Amniotic stem cell (primary cell): ENCODE data around the gene HOXC11.

ENCODE experiments used
- DNase-seq: peaks from one replicate; lab custom pipeline; 2025; lab: John Stamatoyannopoulos, UW

The HOXC11 gene

DNA sequence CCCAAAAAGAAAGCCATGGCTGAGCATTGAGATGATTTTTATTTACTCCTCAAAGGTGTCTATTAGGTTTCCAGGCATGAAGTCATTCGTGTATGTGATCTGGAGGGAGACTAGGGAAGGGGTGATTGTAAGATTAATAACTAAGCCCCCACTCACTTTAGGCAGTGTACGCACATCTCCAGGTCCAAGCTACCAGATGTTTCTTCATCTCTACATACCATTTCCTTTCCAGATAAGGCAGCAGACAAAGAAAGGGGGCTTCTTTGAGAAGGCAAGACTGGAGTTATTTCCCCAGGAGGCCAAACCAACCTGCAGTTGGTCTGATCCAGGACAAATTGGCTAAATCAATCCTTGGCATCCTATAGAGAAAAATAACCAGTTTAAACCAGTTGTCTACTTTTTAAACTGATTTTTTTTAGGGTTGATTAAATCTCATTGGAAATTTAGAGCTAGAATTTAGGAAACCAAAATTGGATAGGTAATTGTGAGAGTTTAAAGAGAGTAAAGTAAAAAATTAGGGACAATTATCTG, 30.4 kb upstream of the HOXC11 start:
- no peak for DNase-seq

DNA sequence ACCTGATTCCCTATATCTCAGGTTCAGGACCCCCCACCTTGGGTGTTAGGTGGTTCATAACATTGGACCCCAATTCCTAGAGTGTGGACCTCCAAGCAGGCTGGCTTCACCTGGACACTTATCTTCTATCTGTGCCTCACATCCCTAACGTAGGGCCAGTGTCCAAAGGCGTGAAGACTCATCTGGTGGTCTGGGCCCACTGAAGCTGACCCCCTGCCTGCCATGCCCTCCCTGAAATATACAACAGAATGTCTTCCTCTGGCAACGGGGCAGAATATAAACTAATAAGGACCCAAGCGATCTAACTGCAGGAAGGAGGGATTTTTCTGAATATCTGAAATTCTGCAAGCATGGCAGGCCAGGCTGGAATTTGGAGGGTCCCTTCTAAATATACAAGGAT, 28.7 kb upstream of the HOXC11 start:
- no peak for DNase-seq

DNA sequence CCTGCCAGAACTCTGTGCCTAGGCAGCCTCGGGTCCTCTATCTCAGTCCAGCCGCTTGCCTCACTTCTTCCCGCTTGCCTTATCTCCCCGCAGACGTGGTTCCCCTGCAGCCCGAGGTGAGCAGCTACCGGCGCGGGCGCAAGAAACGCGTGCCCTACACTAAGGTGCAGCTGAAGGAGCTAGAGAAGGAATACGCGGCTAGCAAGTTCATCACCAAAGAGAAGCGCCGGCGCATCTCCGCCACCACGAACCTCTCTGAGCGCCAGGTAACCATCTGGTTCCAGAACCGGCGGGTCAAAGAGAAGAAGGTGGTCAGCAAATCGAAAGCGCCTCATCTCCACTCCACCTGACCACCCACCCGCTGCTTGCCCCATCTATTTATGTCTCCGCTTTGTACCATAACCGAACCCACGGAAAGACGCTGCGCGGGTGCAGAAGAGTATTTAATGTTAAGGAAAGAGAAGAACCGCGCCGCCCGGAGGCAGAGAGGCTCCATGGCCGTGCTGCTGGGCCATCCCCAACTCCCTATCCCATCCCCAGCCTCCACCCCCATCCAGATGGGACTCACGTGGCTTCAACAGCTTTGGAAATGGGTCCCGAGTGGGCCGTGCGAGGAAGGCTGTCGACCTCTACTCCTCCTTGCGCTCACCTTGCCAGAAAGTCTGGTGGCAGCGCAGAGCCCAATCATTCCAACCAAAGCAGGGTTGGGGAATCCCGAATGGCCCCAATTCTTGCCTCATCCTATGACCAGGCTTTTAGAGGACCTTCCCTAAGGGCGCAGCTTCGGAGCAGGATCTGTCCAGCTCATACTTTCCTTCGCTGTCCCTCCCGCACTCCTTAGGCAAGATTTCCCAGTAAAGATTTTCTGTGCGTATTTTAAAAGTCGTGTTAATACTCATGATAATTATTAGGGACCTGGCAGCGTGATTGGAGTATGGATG, 27.7 kb upstream of the HOXC11 start:
- DNase-seq, result no peak

DNA sequence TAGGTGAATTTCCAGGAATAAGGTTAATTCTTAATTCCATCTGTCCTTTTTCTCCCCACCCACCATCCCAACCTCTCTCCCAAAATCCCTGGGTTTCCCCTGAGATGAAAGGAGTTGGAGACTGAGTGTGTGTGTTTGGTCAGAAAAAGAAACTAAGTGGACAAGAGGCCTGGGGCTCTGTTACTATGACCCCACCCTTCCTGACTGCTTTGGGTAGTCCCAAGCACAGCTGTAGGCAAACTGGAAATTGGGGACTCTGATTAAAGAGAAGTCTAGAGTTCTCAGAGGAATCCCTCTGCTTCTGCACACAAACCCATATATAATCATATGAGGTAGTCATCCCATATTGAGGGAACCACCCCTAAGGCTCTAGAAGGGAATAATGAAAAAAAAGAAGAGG, 25.2 kb upstream of the HOXC11 start:
- DNase-seq, result no peak

DNA sequence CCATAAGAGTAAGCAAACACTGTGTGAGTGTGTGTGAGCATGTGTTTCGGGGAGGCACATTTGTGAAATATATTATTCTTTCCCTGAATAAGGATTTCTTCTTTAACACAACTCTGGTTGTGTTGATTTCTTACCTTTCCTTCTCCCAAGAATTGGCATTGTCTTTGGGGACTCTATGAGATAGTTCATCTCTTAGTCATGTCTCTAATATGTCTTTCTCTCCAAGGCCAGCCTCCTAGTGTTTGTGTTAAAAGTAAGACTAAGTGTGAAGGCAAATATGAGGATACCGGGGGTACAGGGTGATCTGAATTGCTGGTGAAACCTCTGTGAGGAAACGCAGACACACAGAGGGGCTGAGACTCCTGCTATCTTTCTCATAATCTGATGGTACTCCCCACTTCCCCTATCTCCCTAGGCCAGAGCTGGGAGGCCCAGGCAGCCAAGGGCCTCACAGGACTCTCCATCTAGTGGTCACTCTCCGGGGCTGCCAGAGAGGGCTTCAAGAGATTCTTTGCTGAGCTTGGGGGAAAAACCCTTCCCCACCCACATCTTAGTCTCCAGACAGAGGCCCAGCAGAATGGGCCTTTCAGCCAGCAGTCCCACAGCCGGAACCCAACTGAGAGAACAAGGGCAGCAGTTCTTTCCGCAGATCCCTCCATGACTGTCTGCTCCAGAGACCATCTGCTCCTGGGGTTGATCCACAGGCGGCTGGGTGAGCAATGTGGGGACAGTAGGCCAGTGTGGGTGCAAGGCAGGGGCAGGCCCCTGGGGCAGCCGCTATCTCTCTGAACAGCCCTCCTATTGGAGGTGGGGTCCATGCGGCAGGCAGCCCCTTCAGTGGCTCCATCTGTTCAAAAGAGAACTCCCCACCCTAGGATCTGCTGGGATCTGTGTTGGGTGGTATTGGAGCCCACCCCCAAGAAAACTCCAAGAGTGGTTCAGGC, 24.0 kb upstream of the HOXC11 start:
- no peak for DNase-seq

DNA sequence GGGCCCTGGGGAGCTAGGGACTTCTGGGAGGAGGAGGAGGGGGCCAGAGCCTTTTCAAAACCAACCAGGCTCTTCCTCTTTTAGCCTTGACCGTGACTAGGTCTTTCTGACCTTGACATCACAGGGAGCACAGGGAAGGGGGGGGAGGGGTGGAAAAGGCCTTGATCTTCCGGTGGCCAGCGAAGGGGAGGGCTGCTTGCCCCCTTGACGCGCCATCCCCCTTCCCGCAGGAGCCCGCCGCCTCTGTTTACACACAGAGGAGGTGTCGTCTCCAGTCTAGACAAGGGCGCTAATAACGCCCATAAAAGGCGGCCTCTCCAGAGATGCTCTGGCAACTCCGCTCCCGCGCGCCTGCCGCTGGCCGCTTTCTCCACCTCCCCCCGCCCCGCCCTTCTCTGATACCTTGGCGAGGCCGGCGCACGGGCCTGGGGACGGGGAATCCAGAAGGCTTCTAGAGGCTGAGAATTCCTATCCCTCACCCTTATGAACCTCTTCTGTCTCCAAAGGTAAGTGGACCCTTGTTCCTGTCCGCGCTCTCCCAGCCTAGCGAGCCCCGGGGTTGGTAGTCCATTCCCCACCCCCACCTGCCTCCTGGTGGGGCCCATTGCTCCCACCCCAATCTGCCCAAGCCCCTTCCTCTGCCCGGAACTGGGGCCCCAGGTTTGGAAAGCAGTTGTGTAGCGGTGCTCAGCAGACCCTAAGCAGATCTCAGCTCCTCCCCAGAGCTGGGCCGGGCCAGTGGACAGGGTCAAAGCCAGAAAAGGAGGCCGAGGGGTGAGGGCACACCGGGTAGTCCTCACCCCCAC, 23.1 kb upstream of the HOXC11 start:
- no peak for DNase-seq

DNA sequence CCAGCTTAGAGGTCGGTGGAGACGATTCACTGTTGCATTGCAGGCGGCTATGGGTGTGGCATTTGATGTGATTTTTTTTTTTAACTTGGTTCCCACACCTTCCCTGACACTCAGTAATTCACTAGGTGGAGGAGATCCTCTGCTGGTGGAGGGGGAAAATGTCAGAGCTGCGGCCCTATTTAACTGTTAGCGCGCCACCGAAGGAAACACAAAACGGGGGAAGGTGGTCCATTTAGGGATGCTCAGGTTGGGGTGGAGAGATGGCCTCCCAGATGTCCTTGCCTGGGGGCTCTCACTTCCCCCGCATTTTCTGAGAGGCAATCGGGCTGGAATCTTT, 22.5 kb upstream of the HOXC11 start:
- no peak for DNase-seq

DNA sequence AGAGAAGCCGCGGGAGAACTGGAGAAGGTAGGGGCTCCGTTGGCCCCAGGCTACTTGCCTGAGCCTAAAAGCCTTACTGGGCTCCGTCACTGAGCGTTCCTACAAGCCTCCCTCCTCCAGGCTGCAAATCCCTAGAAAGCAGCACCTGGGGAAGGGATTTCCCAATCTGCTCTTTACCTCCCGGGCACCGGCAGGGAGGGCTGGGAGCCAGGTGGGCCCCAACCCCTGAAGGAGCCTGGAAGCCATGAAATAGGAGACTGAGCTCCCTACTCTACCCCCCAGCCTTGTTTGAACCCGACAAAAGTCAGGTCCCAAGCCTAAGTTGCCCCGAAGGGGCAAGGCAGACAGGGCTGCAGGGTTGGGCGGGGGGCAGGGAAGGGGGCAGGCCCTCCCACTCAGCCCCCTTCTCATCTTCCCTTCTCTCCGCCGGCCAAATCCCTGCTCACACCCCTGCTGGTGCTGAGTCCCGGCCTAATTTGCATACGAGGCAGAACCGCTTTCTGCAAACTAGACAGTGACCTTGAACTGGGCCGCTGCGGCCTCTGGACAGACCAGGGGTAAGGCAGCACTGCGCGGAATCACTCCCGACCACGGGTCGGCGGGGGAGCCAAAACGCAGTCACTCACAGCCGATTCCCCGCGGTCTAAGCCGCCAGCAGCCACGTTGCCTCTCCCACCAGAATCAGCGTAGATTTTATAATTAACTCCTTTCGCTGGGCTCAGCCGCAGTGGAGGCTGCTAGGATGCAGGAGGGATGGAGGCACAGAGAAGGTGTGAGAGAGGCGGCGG, 21.9 kb upstream of the HOXC11 start:
- no peak for DNase-seq

DNA sequence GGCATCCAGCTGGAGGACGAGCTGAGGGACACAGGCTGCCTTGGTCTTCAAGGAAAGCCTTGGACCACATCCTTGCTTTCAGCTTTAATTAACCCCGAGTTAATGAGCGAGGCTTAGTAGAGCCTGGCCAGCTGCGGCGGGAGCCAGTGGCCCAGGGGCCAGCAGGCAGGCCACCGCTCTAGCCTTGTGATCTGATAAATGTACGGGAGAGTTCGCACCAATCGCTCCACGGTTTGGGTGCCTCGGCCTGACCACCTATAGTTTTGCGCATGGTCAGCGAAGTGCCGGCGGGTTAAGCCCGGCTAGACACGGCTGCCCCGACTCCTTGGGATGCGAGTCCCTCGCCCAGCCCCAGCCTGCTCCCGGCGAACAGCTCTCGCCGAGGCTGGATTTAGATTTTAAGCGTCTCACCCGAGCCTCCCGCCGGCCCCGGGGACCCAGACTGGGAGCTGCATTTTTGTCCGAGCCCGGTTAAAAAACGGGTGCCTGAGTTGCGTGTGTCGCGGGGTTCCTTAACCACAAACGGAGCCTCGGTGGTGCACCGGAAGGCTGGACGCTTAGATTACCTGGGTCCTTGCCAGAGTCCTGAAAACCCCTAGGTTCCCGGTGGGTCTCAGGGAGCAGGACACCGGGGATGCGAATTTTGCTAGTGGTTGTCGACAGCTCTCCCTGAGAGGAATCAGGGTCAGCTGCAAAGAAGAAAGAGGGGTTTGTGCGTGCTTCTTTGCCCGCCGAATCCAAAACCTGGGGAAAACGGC, 21.2 kb upstream of the HOXC11 start:
- DNase-seq, result no peak

DNA sequence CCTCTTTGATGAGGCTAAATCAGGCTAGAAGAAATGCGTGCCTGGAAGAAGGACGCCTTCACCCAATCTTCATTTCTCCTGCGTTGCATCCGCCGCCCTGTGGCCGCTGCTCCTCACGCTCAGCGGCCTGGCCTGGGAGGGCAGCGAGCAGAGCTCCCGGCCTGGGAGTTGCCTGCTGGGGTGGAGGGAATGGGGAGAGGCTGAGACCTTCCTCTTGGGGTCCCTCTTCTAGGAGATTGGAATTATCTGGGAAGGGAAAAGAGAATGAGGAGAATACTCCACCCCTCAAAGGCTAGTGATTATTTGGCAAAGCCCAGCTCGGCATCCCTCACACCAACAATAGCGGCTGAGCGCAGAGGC, 20.6 kb upstream of the HOXC11 start:
- DNase-seq, result no peak

DNA sequence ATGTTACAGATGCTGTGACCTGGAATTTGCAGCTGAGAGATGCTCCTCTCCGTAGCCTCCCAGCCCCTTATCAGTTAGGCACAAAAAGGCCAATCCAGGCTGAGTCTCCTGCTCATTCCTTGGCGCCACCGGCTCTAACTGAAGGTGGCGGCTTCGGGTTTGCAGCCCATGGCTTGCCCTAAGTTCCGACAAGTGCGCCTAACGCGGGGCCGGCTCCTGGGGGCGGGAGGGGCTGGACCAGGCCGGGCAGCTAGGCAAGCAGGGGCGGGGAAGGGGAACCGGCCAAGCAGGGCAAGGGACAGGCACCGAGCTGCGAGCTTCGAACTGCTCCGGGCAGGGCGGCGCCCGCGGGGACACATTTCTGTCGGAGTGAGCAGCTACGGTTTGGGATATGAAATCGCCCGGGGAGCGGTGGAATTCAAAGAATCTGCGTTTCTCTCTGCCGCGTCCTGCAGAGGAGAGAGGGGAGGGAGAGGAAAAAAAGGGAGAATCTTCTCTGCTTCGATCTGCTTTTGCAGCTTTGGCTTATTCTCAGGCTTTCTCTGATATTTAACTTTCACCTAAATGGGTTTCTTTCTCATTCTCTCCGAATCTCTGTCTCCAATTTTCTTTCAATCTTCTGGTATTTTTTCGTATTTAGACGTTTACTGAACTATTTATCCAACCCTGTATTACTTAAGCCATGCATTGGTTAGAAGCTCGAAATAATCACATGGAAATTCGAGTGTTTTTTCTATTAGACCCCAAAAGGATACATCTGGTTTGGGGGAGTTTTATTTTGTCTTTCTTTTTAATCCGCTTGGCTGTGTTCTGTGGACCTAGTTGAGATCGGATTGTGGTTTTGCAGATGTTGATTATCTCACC, 19.8 kb upstream of the HOXC11 start:
- DNase-seq, result no peak

DNA sequence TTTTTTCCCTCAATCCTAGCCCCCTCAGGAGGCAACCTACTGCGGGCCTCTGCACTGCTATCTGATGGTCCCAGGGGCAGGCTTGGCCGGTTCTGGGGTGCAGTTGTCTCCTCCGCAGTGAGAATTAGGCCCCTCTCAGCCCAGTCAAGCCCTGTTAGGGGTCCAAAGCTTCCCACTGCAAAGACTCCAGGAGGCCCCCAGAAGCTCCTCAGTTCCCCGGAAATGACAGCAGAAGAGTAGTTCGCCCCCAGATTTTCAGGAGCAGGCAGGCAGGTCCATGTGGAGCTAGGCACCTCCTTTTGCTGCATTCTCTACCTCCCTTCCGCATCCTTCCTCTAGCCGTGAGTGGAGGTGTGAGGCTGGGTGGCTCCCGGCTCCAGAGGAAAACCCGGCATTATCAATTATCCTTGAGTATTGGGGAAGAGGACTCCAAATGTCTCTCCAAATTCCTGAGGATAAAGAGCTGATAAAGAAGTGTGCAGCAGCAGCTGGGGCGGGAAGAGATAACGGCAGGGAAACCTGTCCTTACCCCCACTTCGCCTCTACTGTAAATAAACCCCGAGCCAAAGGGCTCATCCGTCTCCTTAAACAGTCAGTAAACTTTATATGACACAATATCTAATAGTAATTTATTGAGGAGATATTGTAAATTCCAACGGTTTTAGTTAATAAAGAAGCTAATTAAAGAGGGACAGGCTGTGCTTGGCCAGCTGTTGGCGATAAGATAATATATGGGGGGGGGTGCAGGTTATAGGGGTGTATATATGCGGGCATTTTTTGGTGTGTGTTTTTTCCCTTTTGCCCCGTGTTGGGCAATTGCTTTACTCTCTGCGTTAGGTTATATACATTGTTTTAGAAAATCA, 18.9 kb upstream of the HOXC11 start:
- DNase-seq, result no peak

DNA sequence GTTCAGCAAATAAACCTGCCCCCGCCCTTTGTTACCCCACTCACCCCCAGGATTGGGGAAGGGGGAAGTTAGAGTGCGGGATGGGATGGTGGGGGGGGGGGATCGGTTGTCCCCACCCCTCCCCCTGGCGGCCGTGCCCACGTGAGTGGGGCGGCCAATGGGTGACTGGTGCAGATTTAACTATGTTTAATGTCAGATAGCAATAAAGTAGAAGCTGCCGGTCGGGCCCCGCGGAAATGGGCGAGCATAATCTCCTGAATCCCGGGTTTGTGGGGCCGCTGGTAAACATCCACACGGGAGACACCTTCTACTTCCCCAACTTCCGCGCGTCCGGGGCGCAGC, 18.3 kb upstream of the HOXC11 start, which contains the start of gene HOXC12:
TSS of gene HOXC12 (plus strand) at position 210 of the 342 bp plus-strand sequence. CDS start at position 237, 27 bp downstream.
- DNase-seq, result no peak

DNA sequence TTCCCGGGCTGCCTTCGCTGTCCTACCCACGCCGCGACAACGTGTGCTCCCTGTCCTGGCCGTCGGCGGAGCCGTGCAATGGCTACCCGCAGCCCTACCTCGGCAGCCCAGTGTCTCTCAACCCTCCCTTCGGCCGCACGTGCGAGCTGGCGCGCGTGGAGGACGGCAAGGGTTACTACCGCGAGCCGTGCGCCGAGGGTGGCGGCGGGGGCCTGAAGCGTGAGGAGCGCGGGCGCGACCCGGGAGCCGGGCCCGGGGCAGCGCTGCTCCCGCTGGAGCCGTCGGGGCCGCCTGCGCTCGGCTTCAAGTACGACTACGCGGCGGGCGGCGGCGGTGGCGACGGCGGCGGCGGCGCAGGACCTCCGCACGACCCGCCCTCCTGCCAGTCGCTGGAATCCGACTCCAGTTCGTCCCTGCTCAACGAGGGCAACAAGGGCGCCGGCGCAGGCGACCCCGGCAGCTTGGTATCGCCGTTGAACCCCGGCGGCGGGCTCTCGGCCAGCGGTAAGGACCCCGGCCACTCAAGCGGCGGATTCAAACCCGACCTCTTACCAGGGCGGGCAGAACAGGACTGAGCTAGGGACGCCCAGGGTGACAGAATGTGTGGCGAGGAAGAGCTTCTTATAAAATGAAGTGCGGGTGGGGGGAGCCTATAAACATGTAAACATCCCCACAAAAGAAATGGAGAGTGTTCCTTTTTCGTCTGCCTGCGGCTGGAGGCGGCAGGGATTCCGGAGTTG, 17.7 kb upstream of the HOXC11 start:
- no peak for DNase-seq

DNA sequence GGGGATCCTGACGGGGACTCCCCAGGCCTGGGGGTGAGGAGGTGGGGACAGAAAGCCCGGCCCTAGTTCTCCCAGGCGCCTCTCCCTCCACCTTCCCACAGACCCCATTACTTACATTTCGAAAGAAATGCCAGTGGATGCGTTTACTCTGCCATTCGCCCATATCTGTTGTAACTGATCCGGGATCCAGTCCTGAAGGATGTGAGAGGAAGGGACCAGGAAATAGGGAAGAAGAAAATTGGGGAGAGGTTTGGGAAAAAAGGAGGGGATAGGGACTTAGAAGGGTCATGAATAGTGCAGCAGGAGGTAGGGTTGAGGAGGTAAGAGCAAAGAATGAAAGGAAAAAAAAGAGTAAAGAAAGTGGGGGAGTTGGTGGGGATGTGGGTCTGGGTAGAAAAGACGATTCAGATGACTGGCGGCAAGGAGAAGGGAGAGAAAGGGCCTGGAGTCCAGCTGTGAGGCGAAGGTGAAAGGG, 17.1 kb upstream of the HOXC11 start:
- DNase-seq, result no peak

DNA sequence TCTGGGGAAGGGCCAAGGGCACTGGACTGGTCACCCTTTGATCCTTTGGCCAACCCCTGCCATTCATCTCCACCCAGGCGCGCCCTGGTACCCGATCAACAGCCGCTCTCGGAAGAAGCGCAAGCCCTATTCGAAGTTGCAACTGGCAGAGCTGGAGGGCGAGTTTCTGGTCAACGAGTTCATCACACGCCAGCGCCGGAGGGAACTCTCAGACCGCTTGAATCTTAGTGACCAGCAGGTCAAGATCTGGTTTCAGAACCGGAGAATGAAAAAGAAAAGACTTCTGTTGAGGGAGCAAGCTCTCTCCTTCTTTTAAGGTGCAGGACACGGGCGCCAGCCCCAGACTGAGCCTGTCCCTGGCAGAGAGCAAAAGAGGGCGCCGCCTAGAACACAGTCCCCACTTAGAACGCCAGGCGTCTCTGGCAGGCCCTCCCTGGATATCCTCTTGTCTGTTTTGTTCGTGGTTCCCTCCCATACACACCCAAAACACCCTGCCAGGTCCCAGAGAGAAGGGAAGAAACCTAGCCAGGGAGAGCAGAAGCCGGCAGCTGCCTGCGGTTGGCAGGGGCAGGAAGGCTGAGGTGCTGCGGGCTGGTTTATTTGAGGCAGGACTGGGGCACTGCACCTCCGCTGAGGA, 16.6 kb upstream of the HOXC11 start:
- DNase-seq, result no peak

DNA sequence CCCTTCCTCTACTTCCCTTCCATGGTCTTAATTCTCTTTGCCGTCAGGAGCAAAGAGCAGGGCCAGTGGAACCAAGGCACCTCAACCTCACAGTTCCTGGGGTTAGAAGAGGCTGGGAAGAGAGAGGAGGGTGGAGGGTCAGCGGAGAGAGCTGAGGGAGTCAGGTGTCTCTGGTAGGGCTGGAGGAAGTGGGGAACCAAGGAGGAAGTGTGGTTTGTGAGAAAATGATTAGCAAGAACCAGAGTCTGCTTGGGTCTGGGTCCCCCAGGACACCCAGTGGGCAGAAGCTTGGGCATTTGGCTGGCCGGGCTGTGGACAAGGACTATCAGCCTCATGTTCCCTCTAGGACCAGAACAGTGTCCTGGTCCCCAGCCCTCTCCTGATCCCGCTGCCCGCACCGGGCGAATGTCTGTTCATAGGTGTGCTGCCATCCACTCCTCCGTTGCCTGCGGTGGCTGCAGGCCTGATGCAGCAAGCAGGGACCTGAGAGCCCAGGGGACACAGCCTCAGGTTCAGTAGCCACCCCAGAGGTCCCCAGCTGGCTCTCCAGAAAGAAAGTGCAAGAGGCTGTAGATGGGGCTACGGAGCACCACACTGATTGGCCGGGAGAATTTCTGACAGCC, 15.9 kb upstream of the HOXC11 start:
- DNase-seq, result no peak
